ENCODE results near the gene NANOGP8. TPM values are rescaled to one million over a fixed set of nuclear protein-coding genes. Genes with fewer than 3 reads are reported as not detected.

NANOGP8 gene
- total RNA-seq, 2 experiments from 2014 or later = not detected

DNA sequence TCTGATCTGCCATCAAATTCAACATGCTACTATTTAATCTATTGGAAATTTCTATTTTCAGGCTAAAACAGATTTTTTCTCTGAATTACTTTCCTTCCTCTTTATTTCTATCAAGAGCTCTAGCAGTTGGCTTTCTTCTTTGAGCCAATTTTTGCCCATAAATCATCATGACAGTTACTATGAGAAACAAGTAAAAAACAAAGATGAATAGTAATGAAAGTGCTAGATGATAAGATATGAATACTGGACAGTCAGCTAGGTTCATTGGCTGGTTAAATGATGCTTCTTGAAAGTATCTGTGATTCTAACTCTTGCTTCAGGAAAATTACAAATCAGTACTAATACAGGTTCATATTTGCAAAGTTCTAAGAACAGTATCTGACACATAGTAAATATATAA is 38.6 kb upstream of the NANOGP8 start:
- H3K36me3 ChIP-seq (ENCODE audit: insufficient read depth, low read length) = no peaks in the 10 kb centered on the region
- no peak overlapping the region for H3K27ac ChIP-seq (ENCODE audit: low read depth, low read length, poor library complexity, severe bottlenecking)
- H3K4me3 ChIP-seq (ENCODE audit: low read depth, low read length, poor library complexity, severe bottlenecking) = no peak overlapping the region
- TF ChIP-seq, protein P1, sequence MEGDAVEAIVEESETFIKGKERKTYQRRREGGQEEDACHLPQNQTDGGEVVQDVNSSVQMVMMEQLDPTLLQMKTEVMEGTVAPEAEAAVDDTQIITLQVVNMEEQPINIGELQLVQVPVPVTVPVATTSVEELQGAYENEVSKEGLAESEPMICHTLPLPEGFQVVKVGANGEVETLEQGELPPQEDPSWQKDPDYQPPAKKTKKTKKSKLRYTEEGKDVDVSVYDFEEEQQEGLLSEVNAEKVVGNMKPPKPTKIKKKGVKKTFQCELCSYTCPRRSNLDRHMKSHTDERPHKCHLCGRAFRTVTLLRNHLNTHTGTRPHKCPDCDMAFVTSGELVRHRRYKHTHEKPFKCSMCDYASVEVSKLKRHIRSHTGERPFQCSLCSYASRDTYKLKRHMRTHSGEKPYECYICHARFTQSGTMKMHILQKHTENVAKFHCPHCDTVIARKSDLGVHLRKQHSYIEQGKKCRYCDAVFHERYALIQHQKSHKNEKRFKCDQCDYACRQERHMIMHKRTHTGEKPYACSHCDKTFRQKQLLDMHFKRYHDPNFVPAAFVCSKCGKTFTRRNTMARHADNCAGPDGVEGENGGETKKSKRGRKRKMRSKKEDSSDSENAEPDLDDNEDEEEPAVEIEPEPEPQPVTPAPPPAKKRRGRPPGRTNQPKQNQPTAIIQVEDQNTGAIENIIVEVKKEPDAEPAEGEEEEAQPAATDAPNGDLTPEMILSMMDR (conservative IDR thresholded peaks at IDR 0.05; ENCODE audit: low read length) = no peak
- TF ChIP-seq EZH2phosphoT487 (IDR thresholded peaks at IDR 0.05; ENCODE audit: borderline replicate concordance, low read depth, low read length) = no peak
- DNase-seq (ENCODE audit: low spot score) = no peak
- no peaks in the 10 kb centered on the region for H3K9me3 ChIP-seq (ENCODE audit: low read length)
- intact Hi-C loops (cut with micrococcal nuclease; ENCODE audit: unreplicated experiment) = no loop called here
- H3K9me2 ChIP-seq (ENCODE audit: insufficient read depth, low read length) = no peaks in the 10 kb centered on the region
- no TSS peak for BruUV-seq (replicated peaks)
- no peaks in the 10 kb centered on the region for H4K20me1 ChIP-seq (ENCODE audit: insufficient read depth, low read length)
- H3K4me1 ChIP-seq (ENCODE audit: insufficient read depth, low read length, poor library complexity, severe bottlenecking) = no peaks in the 10 kb centered on the region
- ChIA-PET POLR2A (interaction anchor here (0.6 to 0.7 kb wide), 2 partner anchors 49 to 1265 kb away, joined by 3 to 4 read pairs; no protein-coding TSS in a partner anchor), CTCF (ENCODE audit: unreplicated experiment) (no interaction called here)
- H3K79me2 ChIP-seq (ENCODE audit: insufficient read depth, low read depth, low read length) = no peaks in the 10 kb centered on the region
- H2AFZ ChIP-seq (ENCODE audit: low read length) = no peak overlapping the region
- no peak overlapping the region for H3K4me2 ChIP-seq (ENCODE audit: low read length)

DNA sequence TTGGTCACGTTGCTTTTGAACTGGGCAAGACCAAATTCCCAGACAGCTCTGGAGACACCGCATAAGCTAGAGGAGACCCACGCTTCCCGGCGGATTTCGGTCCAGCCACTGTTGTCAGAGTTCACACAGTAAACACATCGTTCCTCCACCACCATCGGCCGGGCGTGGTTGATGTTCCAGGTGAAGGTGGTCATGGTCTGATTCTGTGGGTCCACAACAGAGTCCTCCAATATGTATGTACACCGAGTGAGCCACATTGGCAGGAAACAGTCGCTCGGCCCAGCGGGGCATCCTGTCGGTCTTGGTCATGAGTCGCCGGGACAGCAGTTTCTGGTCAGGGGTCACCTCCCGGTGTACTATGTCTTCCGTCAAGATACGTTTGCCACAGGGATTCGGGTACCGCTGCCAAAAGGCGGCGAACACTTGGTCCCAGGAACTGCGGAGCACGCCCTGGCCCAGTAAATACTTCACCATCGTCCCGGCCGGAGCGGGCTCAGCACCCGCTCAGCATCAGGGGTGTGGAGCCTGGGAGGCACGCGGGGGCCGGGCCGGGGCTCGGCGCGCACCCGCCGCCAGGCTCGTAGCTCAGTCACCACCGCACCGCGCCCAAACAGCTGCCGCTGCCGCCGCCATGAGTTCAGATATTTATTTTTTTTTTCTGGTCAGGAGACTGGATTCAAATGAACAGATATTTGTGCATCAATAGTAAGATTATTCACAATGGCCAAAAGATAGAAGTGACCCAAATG is 36.7 kb upstream of the NANOGP8 start:
- DNase-seq (ENCODE audit: low spot score) = no peak
- ChIA-PET POLR2A (no interaction called here), CTCF (ENCODE audit: unreplicated experiment) (no interaction called here)
- Histone ChIP-seq H3K27ac (ENCODE audit: low read depth, low read length, poor library complexity, severe bottlenecking) (no peak overlapping the region), H3K9me3 (ENCODE audit: low read length) (no peaks in the 10 kb centered on the region), H3K79me2 (ENCODE audit: insufficient read depth, low read depth, low read length) (no peaks in the 10 kb centered on the region), H3K9me2 (ENCODE audit: insufficient read depth, low read length) (no peaks in the 10 kb centered on the region), H2AFZ (ENCODE audit: low read length) (no peak overlapping the region), H3K36me3 (ENCODE audit: insufficient read depth, low read length) (no peaks in the 10 kb centered on the region), H4K20me1 (ENCODE audit: insufficient read depth, low read length) (no peaks in the 10 kb centered on the region), H3K4me2 (ENCODE audit: low read length) (no peak overlapping the region), H3K4me1 (ENCODE audit: insufficient read depth, low read length, poor library complexity, severe bottlenecking) (no peaks in the 10 kb centered on the region), H3K4me3 (ENCODE audit: low read depth, low read length, poor library complexity, severe bottlenecking) (no peak overlapping the region)
- no peak for TF ChIP-seq EZH2phosphoT487 (IDR thresholded peaks at IDR 0.05; ENCODE audit: borderline replicate concordance, low read depth, low read length)
- TF ChIP-seq, protein P1 (conservative IDR thresholded peaks at IDR 0.05; ENCODE audit: low read length) = no peak
- intact Hi-C loops (cut with micrococcal nuclease; ENCODE audit: unreplicated experiment) = no loop called here
- no TSS peak for BruUV-seq (replicated peaks)

DNA sequence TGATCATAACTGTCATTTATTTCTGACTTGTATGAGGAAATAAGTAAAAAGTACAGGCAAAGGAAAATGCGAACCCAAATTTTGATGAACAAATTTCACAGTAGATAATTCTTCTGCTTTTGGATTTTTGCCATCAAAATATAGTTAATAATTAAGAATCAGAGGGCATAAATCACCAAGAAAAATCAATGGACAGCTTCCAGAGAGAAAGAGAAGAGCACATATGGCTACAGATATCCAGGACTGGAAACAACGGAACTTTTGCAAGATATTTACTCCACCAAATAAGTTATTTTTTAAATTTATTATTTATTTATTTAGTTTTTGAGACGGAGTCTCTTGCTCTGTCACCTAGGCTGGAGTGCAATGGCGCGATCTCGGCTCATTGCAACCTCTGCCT is 35.1 kb upstream of the NANOGP8 start:
- intact Hi-C loops (cut with micrococcal nuclease; ENCODE audit: unreplicated experiment) = no loop called here
- Histone ChIP-seq H3K9me3 (ENCODE audit: low read length) (no peaks in the 10 kb centered on the region), H3K36me3 (ENCODE audit: insufficient read depth, low read length) (no peaks in the 10 kb centered on the region), H2AFZ (ENCODE audit: low read length) (no peak overlapping the region), H3K4me3 (ENCODE audit: low read depth, low read length, poor library complexity, severe bottlenecking) (no peak overlapping the region), H3K79me2 (ENCODE audit: insufficient read depth, low read depth, low read length) (no peaks in the 10 kb centered on the region), H3K4me2 (ENCODE audit: low read length) (no peak overlapping the region), H3K27ac (ENCODE audit: low read depth, low read length, poor library complexity, severe bottlenecking) (no peak overlapping the region), H3K9me2 (ENCODE audit: insufficient read depth, low read length) (no peaks in the 10 kb centered on the region), H4K20me1 (ENCODE audit: insufficient read depth, low read length) (no peaks in the 10 kb centered on the region), H3K4me1 (ENCODE audit: insufficient read depth, low read length, poor library complexity, severe bottlenecking) (no peaks in the 10 kb centered on the region)
- DNase-seq (ENCODE audit: low spot score) = no peak
- ChIA-PET POLR2A (interaction anchor here (0.7 kb wide), 1 partner anchor 981 kb away, joined by 4 read pairs; no protein-coding TSS in a partner anchor), CTCF (ENCODE audit: unreplicated experiment) (no interaction called here)
- TF ChIP-seq, protein P1 (conservative IDR thresholded peaks at IDR 0.05; ENCODE audit: low read length) = no peak
- TF ChIP-seq EZH2phosphoT487 (IDR thresholded peaks at IDR 0.05; ENCODE audit: borderline replicate concordance, low read depth, low read length) = no peak
- BruUV-seq (replicated peaks) = no TSS peak

Measured in OCI-LY7 (cell line).